MM.1S (cell line): ENCODE results near the gene JPT2.

Source experiments
- DNase-seq: peaks from one replicate; pipeline ENCODE4 v3.0.0-alpha.2; 2015
- H2AFZ ChIP-seq: fragments of 300-600 bp; sonication (generic); 2 replicates; pipeline ENCODE4 v1.6.0; 2016; ENCODE audit warnings: antibody characterized with exemption, low read length
- H3F3A ChIP-seq: fragments of 300-600 bp; sonication (generic); 2 replicates; pipeline ENCODE4 v1.6.1; 2016; ENCODE audit warnings: mild to moderate bottlenecking, antibody characterized with exemption, low read length, moderate library complexity, mixed read lengths; ENCODE audit not compliant: insufficient read depth
- H3K27ac ChIP-seq: fragments of 300-600 bp; sonication (generic); 2 replicates; pipeline ENCODE4 v1.5.1; 2016; ENCODE audit warnings: mild to moderate bottlenecking, low read length
- H3K27me3 ChIP-seq: fragments of 300-600 bp; sonication (generic); replicated peaks from 2 replicates; pipeline ENCODE4 v1.6.0; 2016; ENCODE audit warnings: low read length; ENCODE audit not compliant: insufficient read depth
- H3K36me3 ChIP-seq: fragments of 300-600 bp; sonication (generic); replicated peaks from 2 replicates; pipeline ENCODE4 v1.6.1; 2016; ENCODE audit warnings: mild to moderate bottlenecking, low read length, mixed read lengths; ENCODE audit not compliant: insufficient read depth
- H3K4me1 ChIP-seq: fragments of 300-600 bp; sonication (generic); 2 replicates; pipeline ENCODE4 v1.6.1; 2016; ENCODE audit warnings: low read length, mixed read lengths
- H3K4me2 ChIP-seq: fragments of 300-600 bp; sonication (generic); 2 replicates; pipeline ENCODE4 v1.6.0; 2016; ENCODE audit warnings: low read depth, low read length
- H3K4me3 ChIP-seq: fragments of 300-600 bp; sonication (generic); 2 replicates; pipeline ENCODE4 v1.5.1; 2016; ENCODE audit warnings: low read length, mixed read lengths
- H3K79me2 ChIP-seq: fragments of 300-600 bp; sonication (generic); 2 replicates; pipeline ENCODE4 v1.6.1; 2016; ENCODE audit warnings: mixed run types, low read length, mixed read lengths
- H3K9ac ChIP-seq: fragments of 300-600 bp; sonication (generic); 2 replicates; pipeline ENCODE4 v1.6.1; 2016; ENCODE audit warnings: low read length, mixed read lengths
- H3K9me2 ChIP-seq: fragments of 300-600 bp; sonication (generic); replicated peaks from 2 replicates; pipeline ENCODE4 v1.6.1; 2016; ENCODE audit warnings: mild to moderate bottlenecking, low read length, mixed read lengths; ENCODE audit not compliant: insufficient read depth
- H3K9me3 ChIP-seq: fragments of 300-600 bp; sonication (generic); replicated peaks from 2 replicates; pipeline ENCODE4 v1.6.1; 2016; ENCODE audit warnings: mild to moderate bottlenecking, low read length, mixed read lengths; ENCODE audit not compliant: insufficient read depth
- H4K20me1 ChIP-seq: fragments of 300-600 bp; sonication (generic); 2 replicates; pipeline ENCODE4 v1.6.1; 2016; ENCODE audit warnings: mild to moderate bottlenecking, low read length, moderate library complexity, mixed read lengths; ENCODE audit not compliant: insufficient read depth
- EZH2 ChIP-seq: fragments of 300-600 bp; sonication (generic); optimal IDR thresholded peaks from 2 replicates; pipeline ENCODE3; 2017; ENCODE audit warnings: low read depth, mild to moderate bottlenecking, antibody characterized with exemption, low read length, mixed read lengths
- EZH2phosphoT487 ChIP-seq: fragments of 300-600 bp; sonication (generic); IDR thresholded peaks from 2 replicates; pipeline ENCODE4 v1.6.1; 2018; ENCODE audit warnings: antibody characterized with exemption, low read length
- TF ChIP-seq, protein P1 (sequence below): fragments of 300-600 bp; sonication (generic); IDR thresholded peaks from 2 replicates; pipeline ENCODE4 v1.5.1; 2016; ENCODE audit warnings: antibody characterized with exemption, low read length, mixed read lengths

Gene JPT2

GRCh38 chr16:1734123-1734522, 56.0 kb downstream of the JPT2 start:
- DNase-seq, result no peak
- Histone ChIP-seq H3K4me1 (no peaks in the 10 kb centered on the region), H3F3A (peaks cover 14% of the 10 kb centered on the region), H3K27ac (no peak overlapping the region), H3K4me2 (no peak overlapping the region), H3K79me2 (no peaks in the 10 kb centered on the region), H3K9ac (no peak overlapping the region), H3K36me3 (no peaks in the 10 kb centered on the region; the same call in 1 of the 2 replicates), H3K4me3 (no peak overlapping the region), H4K20me1 (no peaks in the 10 kb centered on the region), H2AFZ (no peak overlapping the region), H3K27me3 (no peaks in the 10 kb centered on the region), H3K9me2 (no peaks in the 10 kb centered on the region), H3K9me3 (no peaks in the 10 kb centered on the region)
- TF ChIP-seq EZH2phosphoT487 (no peak), EZH2 (no peak)
- TF ChIP-seq, protein P1, sequence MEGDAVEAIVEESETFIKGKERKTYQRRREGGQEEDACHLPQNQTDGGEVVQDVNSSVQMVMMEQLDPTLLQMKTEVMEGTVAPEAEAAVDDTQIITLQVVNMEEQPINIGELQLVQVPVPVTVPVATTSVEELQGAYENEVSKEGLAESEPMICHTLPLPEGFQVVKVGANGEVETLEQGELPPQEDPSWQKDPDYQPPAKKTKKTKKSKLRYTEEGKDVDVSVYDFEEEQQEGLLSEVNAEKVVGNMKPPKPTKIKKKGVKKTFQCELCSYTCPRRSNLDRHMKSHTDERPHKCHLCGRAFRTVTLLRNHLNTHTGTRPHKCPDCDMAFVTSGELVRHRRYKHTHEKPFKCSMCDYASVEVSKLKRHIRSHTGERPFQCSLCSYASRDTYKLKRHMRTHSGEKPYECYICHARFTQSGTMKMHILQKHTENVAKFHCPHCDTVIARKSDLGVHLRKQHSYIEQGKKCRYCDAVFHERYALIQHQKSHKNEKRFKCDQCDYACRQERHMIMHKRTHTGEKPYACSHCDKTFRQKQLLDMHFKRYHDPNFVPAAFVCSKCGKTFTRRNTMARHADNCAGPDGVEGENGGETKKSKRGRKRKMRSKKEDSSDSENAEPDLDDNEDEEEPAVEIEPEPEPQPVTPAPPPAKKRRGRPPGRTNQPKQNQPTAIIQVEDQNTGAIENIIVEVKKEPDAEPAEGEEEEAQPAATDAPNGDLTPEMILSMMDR, result no peak

- DNase-seq, result no peak
- Histone ChIP-seq H3K36me3 (no peaks in the 10 kb centered on the region; the same call in 1 of the 2 replicates), H2AFZ (no peak overlapping the region), H3K9me3 (no peaks in the 10 kb centered on the region), H3K79me2 (no peaks in the 10 kb centered on the region), H3K9me2 (no peaks in the 10 kb centered on the region), H4K20me1 (no peaks in the 10 kb centered on the region), H3K9ac (no peak overlapping the region), H3K4me2 (no peak overlapping the region), H3K27me3 (no peaks in the 10 kb centered on the region), H3F3A (peaks cover 17% of the 10 kb centered on the region), H3K4me1 (no peaks in the 10 kb centered on the region), H3K4me3 (no peak overlapping the region), H3K27ac (no peak overlapping the region)
- TF ChIP-seq, protein P1, result no peak
- TF ChIP-seq EZH2phosphoT487 (no peak), EZH2 (no peak)
These were observed 56.7 kb downstream of the JPT2 start for GRCh38 chr16:1734816-1735215.

GRCh38 chr16:1740234-1740633, 62.2 kb downstream of the JPT2 start:
- no peaks in the 10 kb centered on the region for H3K9me3 ChIP-seq
- no peaks in the 10 kb centered on the region for H3K4me1 ChIP-seq
- TF ChIP-seq, protein P1, result no peak
- TF ChIP-seq EZH2phosphoT487 (no peak), EZH2 (no peak)
- no peaks in the 10 kb centered on the region for H4K20me1 ChIP-seq
- H3F3A ChIP-seq, result peaks cover 17% of the 10 kb centered on the region
- H3K9ac ChIP-seq, result no peak overlapping the region
- no peak for DNase-seq
- no peaks in the 10 kb centered on the region for H3K79me2 ChIP-seq
- H3K4me2 ChIP-seq, result no peak overlapping the region
- H3K27ac ChIP-seq, result no peak overlapping the region
- no peaks in the 10 kb centered on the region for H3K9me2 ChIP-seq
- H3K27me3 ChIP-seq, result no peaks in the 10 kb centered on the region
- no peak overlapping the region for H3K4me3 ChIP-seq
- H3K36me3 ChIP-seq, result no peaks in the 10 kb centered on the region
- no peak overlapping the region for H2AFZ ChIP-seq
